ENCODE data around the gene UBASH3B. TPM values are rescaled to one million over a fixed set of nuclear protein-coding genes. Genes with fewer than 3 reads are reported as not detected.

UBASH3B gene
- total RNA-seq, 2 experiments from 2014 or later, result 66.6 to 75.0 TPM

- peaks cover 31% of the 10 kb centered on the region for H3K4me1 Mint-ChIP-seq (ENCODE audit: low read depth)
- peaks cover 2% of the 10 kb centered on the region for H3K36me3 Mint-ChIP-seq (ENCODE audit: low read depth)
- H3K27ac Mint-ChIP-seq, result no peak overlapping the region
- H3K4me3 Mint-ChIP-seq, result no peak overlapping the region
- ATAC-seq, result no peak
- no peaks in the 10 kb centered on the region for H3K9me3 Mint-ChIP-seq (ENCODE audit: insufficient read depth)
- no peaks in the 10 kb centered on the region for H3K27me3 Mint-ChIP-seq (ENCODE audit: low read depth)
- ChIA-PET CTCF (interaction anchor here (1.0 to 5.5 kb wide), 16 partner anchors 10 to 253 kb away, joined by 3 to 113 read pairs (median 5); no protein-coding TSS in a partner anchor), POLR2A (interaction anchor here (0.9 to 2.2 kb wide), 4 partner anchors 10 to 227 kb away, joined by 3 to 15 read pairs (median 6); no protein-coding TSS in a partner anchor)
- DNase-seq, result no peak
Observed at GRCh38 chr11:122833846-122834464, 178.4 kb downstream of the UBASH3B start.

DNA sequence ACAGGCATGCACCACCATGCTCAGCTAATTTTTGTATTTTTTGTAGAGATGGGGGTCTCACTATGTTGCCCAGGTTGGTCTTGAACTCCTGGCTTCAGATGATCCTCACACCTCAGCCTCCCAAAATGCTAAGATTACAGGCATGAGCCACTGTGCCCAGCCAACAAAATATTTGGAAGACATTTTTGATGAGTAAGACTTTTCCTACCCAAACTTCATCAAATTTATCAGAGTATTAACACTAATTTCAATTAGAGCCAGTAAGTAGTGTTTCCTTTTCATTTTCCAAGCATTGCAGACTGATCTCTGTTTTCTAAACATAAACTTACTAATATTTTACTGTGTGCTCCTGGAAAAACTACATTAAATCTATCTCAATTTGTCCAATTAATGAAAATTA is 181.4 kb downstream of the UBASH3B start:
- Mint-ChIP-seq H3K27ac (no peak overlapping the region), H3K4me1 (ENCODE audit: low read depth) (peaks cover 47% of the 10 kb centered on the region)

DNA sequence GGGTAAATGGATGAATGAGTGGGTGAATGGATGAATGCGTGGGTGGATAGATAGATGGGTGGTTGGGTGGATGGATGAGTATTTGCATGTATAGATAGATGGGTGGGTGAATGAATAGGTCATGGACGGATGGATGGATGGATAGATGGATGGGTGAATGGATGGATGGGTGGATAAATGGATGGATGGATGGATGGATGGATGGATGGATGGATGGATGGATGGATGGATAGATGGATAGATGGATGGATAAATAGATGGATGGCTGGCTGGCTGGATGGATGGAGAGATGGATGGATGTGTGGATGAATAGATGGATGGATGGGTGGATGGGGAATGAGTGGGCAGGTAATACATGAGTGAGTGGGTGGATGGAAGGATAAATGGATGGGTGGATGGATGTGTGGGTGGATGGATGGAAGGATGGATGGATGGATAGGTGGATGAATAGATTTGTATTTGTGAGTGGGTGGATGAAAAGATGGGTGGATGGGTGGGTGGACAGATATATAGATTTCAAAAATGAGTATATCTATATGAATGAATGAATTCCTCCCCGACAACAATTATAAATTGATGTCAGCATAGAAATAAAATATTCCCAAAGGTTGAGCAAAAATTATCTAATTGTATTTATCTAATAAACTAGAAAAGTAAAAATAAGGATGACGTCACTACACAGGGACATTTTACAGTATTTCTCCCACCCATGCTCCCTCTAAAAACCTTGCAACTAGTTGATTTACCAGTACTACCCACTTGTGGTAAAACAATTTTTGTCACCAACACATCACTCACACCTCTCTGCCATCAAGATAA is 182.2 kb downstream of the UBASH3B start:
- H3K27ac Mint-ChIP-seq, result peak overlapping the region; percentile 78
- peak overlapping the region; percentile 69 for H3K4me3 Mint-ChIP-seq
- no peaks in the 10 kb centered on the region for H3K27me3 Mint-ChIP-seq (ENCODE audit: low read depth)
- CTCF ChIA-PET, result interaction anchor here (1.1 to 4.6 kb wide), 9 partner anchors 14 to 273 kb away, joined by 3 to 194 read pairs (median 6); no protein-coding TSS in a partner anchor
- ATAC-seq (no peak), DNase-seq (no peak)
- H3K9me3 Mint-ChIP-seq (ENCODE audit: insufficient read depth), result no peaks in the 10 kb centered on the region
- H3K36me3 Mint-ChIP-seq (ENCODE audit: low read depth), result peaks cover 7% of the 10 kb centered on the region
- POLR2A ChIA-PET, result interaction anchor here (0.6 to 3.1 kb wide), 10 partner anchors 11 to 231 kb away, joined by 3 to 43 read pairs (median 4); no protein-coding TSS in a partner anchor
- peaks cover 48% of the 10 kb centered on the region for H3K4me1 Mint-ChIP-seq (ENCODE audit: low read depth)

More for the DNA sequence above, 181.4 kb downstream of the UBASH3B start:
- Mint-ChIP-seq H3K9me3 (ENCODE audit: insufficient read depth) (no peaks in the 10 kb centered on the region), H3K4me3 (no peak overlapping the region), H3K36me3 (ENCODE audit: low read depth) (peaks cover 6% of the 10 kb centered on the region), H3K27me3 (ENCODE audit: low read depth) (no peaks in the 10 kb centered on the region)
- POLR2A ChIA-PET, result no interaction called here
- ATAC-seq (no peak), DNase-seq (no peak)
- CTCF ChIA-PET, result interaction anchor here (0.8 to 5.5 kb wide), 4 partner anchors 17 to 40 kb away, joined by 3 to 113 read pairs (median 28); no protein-coding TSS in a partner anchor

GRCh38 chr11:122843281-122844141 is 188.0 kb downstream of the UBASH3B start:
- Mint-ChIP-seq H3K27me3 (ENCODE audit: low read depth) (no peaks in the 10 kb centered on the region), H3K4me1 (ENCODE audit: low read depth) (peaks cover 80% of the 10 kb centered on the region), H3K36me3 (ENCODE audit: low read depth) (peaks cover 19% of the 10 kb centered on the region), H3K9me3 (ENCODE audit: insufficient read depth) (no peaks in the 10 kb centered on the region), H3K27ac (peak overlapping the region; percentile 94), H3K4me3 (peak overlapping the region; percentile 67)
- peak; percentile 82 for DNase-seq
- ChIA-PET CTCF (interaction anchor here (0.7 to 3.7 kb wide), 16 partner anchors 8 to 226 kb away, joined by 3 to 75 read pairs (median 4); no protein-coding TSS in a partner anchor), POLR2A (interaction anchor here (0.6 to 2.6 kb wide), 12 partner anchors 9 to 226 kb away, joined by 3 to 21 read pairs (median 4); partner anchors contain the start of gene HSPA8)
- ATAC-seq, result peak; percentile 84

GRCh38 chr11:122847466-122847865 is 191.9 kb downstream of the UBASH3B start:
- POLR2A ChIA-PET, result interaction anchor here (3.3 kb wide), 1 partner anchor 9 kb away, joined by 13 read pairs; the partner anchor contains the start of gene CRTAM
- no peaks in the 10 kb centered on the region for H3K9me3 Mint-ChIP-seq (ENCODE audit: insufficient read depth)
- CTCF ChIA-PET, result interaction anchor here (0.7 to 12.8 kb wide), 9 partner anchors 7 to 174 kb away, joined by 3 to 337 read pairs (median 8); partner anchors contain the start of gene CRTAM
- H3K4me3 Mint-ChIP-seq, result no peak overlapping the region
- peaks cover 31% of the 10 kb centered on the region for H3K36me3 Mint-ChIP-seq (ENCODE audit: low read depth)
- no peak for DNase-seq
- peaks cover 94% of the 10 kb centered on the region for H3K4me1 Mint-ChIP-seq (ENCODE audit: low read depth)
- no peaks in the 10 kb centered on the region for H3K27me3 Mint-ChIP-seq (ENCODE audit: low read depth)
- peak overlapping the region; percentile 45 for H3K27ac Mint-ChIP-seq
- no peak for ATAC-seq

GRCh38 chr11:122848186-122848585 is 192.7 kb downstream of the UBASH3B start:
- H3K9me3 Mint-ChIP-seq (ENCODE audit: insufficient read depth), result no peaks in the 10 kb centered on the region
- no peaks in the 10 kb centered on the region for H3K27me3 Mint-ChIP-seq (ENCODE audit: low read depth)
- no peak overlapping the region for H3K4me3 Mint-ChIP-seq
- H3K27ac Mint-ChIP-seq, result no peak overlapping the region
- peaks cover 34% of the 10 kb centered on the region for H3K36me3 Mint-ChIP-seq (ENCODE audit: low read depth)
- ATAC-seq (no peak), DNase-seq (no peak)
- peaks cover 94% of the 10 kb centered on the region for H3K4me1 Mint-ChIP-seq (ENCODE audit: low read depth)
- POLR2A ChIA-PET, result interaction anchor here (0.6 to 3.3 kb wide), 2 partner anchors 10 to 19 kb away, joined by 3 to 13 read pairs; partner anchors contain the start of gene CRTAM
- CTCF ChIA-PET, result interaction anchor here (1.0 to 12.8 kb wide), 7 partner anchors 8 to 212 kb away, joined by 3 to 337 read pairs (median 17); partner anchors contain the start of gene CRTAM

GRCh38 chr11:122850076-122850631 is 194.6 kb downstream of the UBASH3B start:
- Mint-ChIP-seq H3K27me3 (ENCODE audit: low read depth) (no peaks in the 10 kb centered on the region), H3K9me3 (ENCODE audit: insufficient read depth) (no peaks in the 10 kb centered on the region), H3K4me3 (peak overlapping the region; percentile 52), H3K36me3 (ENCODE audit: low read depth) (peaks cover 31% of the 10 kb centered on the region), H3K4me1 (ENCODE audit: low read depth) (peaks cover 80% of the 10 kb centered on the region), H3K27ac (peak overlapping the region; percentile 90)
- DNase-seq (peak; percentile 63), ATAC-seq (peak; percentile 61)
- ChIA-PET CTCF (interaction anchor here (0.6 to 15.0 kb wide), 14 partner anchors 10 to 222 kb away, joined by 3 to 469 read pairs (median 46); partner anchors contain the start of genes CRTAM, HSPA8 and JHY), POLR2A (interaction anchor here (3.3 to 4.1 kb wide), 2 partner anchors 11 kb away, joined by 13 to 43 read pairs; partner anchors contain the start of gene CRTAM)

DNA sequence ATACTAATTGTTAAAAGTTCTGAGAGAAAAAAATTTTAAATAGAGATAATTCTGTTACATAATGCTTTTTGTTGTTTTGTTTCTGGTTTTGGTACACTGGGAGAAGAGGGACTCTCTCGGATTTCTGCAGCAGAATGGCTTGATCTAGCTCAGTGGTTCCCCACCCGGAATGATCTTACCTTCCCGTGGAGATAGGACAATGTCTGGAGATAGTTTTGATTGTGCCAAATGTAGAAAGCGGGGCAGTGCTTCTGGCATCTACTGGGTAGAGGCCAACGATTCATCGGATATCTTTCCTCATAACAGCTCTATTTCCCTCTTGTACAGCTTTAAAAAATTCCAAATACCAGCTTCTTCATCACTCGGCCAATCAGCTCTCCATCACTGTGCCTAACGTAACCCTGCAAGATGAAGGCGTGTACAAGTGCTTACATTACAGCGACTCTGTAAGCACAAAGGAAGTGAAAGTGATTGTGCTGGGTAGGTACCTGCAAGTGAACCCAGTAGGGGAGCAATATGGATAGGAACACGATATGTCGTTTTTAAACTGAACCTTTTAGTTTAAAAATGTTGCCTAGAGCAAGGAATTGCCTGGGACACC is 195.9 kb downstream of the UBASH3B start:
- ATAC-seq (peak; percentile 80), DNase-seq (peak; percentile 66)
- peaks cover 28% of the 10 kb centered on the region for H3K36me3 Mint-ChIP-seq (ENCODE audit: low read depth)
- H3K27me3 Mint-ChIP-seq (ENCODE audit: low read depth), result no peaks in the 10 kb centered on the region
- peak overlapping the region; percentile 82 for H3K27ac Mint-ChIP-seq
- CTCF ChIA-PET, result interaction anchor here (1.0 to 15.0 kb wide), 29 partner anchors 7 to 313 kb away, joined by 3 to 469 read pairs (median 10); partner anchors contain the start of genes CRTAM, HSPA8, JHY and UBASH3B
- peak overlapping the region; percentile 54 for H3K4me3 Mint-ChIP-seq
- POLR2A ChIA-PET, result interaction anchor here (0.7 to 4.1 kb wide), 7 partner anchors 8 to 211 kb away, joined by 3 to 43 read pairs (median 4); partner anchors contain the start of gene CRTAM
- H3K4me1 Mint-ChIP-seq (ENCODE audit: low read depth), result peaks cover 77% of the 10 kb centered on the region
- no peaks in the 10 kb centered on the region for H3K9me3 Mint-ChIP-seq (ENCODE audit: insufficient read depth)

- DNase-seq, result peak; percentile 64
- ChIA-PET CTCF (interaction anchor here (0.9 to 15.0 kb wide), 38 partner anchors 8 to 312 kb away, joined by 3 to 469 read pairs (median 8); partner anchors contain the start of genes CRTAM, JHY and UBASH3B), POLR2A (interaction anchor here (0.6 to 4.1 kb wide), 12 partner anchors 9 to 219 kb away, joined by 3 to 43 read pairs (median 4); partner anchors contain the start of gene CRTAM)
- Mint-ChIP-seq H3K27me3 (ENCODE audit: low read depth) (no peaks in the 10 kb centered on the region), H3K4me1 (ENCODE audit: low read depth) (peaks cover 75% of the 10 kb centered on the region), H3K9me3 (ENCODE audit: insufficient read depth) (no peaks in the 10 kb centered on the region), H3K36me3 (ENCODE audit: low read depth) (peaks cover 27% of the 10 kb centered on the region), H3K27ac (peak overlapping the region; percentile 82), H3K4me3 (peak overlapping the region; percentile 54)
- peak; percentile 29 for ATAC-seq
Observed at GRCh38 chr11:122852074-122852795, 196.7 kb downstream of the UBASH3B start.

Measured in activated CD8-positive, alpha-beta T cell treated with anti-CD3 and anti-CD28 coated beads, Interleukin-2, amount 10 ng/mL, durations not matched to agents 7 days and 5 days (primary cell).